HFF-Myc (cell line): Measurements from ENCODE around the gene RPL3.
A peak's percentile ranks its signal among the peaks of the same experiment; 100 is the strongest.

Experiments used
- DNase-seq: peaks from one replicate; pipeline ENCODE4 v3.0.0-alpha.2; 2011; ENCODE audit warnings: low read depth; ENCODE audit errors: extremely low read depth
- H3K4me3 ChIP-seq: replicated peaks from 2 replicates; pipeline ENCODE4 v1.5.1; 2011; ENCODE audit warnings: low read depth, mild to moderate bottlenecking, control low read depth, low read length
- CTCF ChIP-seq: IDR thresholded peaks from 2 replicates; pipeline ENCODE4 v1.5.1; 2012; ENCODE audit warnings: mild to moderate bottlenecking, low read depth, low read length, control low read depth; ENCODE audit errors: missing control alignments

RPL3 gene

GRCh38 chr22:39316440-39317083, 2.9 kb downstream of the RPL3 start:
- H3K4me3 ChIP-seq, result peak overlapping the region; percentile 98
- peak; percentile 81 for TF ChIP-seq CTCF
- DNase-seq, result no peak

- TF ChIP-seq CTCF, result no peak
- H3K4me3 ChIP-seq, result peak overlapping the region; percentile 98
These were observed 4.0 kb downstream of the RPL3 start for GRCh38 chr22:39315389-39315788.

DNA sequence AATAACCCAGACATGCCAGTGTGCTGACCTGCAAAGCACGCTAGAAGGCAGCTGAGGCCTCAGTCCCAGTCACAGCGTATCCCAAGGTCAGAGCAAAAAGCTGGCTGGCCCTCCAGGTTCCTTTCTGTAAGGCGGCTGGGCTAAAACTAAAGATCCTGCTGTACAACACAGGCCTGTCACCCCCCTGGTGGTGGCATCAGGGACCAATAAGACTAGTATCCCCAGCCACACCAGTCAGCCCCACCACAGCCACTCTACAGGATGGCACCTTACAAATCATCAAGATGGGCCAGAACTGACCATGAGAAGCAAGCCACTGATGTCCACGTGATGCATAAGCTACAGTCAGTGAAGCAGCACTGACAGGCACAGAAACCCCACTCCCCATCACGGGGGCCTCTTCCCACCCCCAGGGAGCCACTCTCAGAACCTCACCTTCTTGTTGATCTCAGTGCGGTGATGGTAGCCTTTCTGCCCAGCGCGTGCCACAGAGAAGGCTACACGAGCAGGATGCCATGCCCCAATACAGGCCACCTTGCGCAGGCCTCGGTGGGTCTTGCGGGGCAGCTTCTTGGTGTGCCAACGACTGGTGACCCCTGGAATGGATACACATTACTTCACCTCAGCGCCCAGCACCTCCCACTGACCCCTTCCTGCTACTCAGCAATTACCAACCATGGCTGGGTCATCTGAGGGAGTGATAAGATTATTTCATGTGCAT, 5.0 kb downstream of the RPL3 start:
- H3K4me3 ChIP-seq, result peak overlapping the region; percentile 98
- TF ChIP-seq CTCF, result no peak
- no peak for DNase-seq

More at GRCh38 chr22:39315389-39315788, 4.0 kb downstream of the RPL3 start:
- DNase-seq, result no peak

- no peak for TF ChIP-seq CTCF
- peak overlapping the region; percentile 98 for H3K4me3 ChIP-seq
- no peak for DNase-seq
These were observed 6.0 kb downstream of the RPL3 start for GRCh38 chr22:39313258-39314001.

DNA sequence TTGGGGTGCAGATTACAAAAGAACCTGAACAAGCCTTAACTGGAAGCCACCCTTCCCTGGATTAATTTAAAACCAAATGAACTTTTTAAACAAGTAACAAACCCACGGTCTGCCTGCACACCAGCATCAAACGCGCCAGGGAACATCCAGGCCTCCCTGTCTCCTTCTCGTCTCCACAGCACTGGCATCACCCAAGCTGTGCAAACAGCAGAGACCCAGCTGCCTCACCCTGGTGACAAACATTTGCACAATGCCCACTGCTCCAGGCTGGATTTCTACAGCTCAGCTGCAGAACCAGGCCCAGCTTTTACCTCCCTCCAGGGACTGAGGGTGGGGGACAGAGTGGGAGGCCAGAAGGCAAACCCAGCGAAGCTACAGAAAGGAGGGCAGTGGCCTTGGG, 7.0 kb downstream of the RPL3 start:
- H3K4me3 ChIP-seq, result no peak overlapping the region
- DNase-seq, result no peak
- TF ChIP-seq CTCF, result no peak

DNA sequence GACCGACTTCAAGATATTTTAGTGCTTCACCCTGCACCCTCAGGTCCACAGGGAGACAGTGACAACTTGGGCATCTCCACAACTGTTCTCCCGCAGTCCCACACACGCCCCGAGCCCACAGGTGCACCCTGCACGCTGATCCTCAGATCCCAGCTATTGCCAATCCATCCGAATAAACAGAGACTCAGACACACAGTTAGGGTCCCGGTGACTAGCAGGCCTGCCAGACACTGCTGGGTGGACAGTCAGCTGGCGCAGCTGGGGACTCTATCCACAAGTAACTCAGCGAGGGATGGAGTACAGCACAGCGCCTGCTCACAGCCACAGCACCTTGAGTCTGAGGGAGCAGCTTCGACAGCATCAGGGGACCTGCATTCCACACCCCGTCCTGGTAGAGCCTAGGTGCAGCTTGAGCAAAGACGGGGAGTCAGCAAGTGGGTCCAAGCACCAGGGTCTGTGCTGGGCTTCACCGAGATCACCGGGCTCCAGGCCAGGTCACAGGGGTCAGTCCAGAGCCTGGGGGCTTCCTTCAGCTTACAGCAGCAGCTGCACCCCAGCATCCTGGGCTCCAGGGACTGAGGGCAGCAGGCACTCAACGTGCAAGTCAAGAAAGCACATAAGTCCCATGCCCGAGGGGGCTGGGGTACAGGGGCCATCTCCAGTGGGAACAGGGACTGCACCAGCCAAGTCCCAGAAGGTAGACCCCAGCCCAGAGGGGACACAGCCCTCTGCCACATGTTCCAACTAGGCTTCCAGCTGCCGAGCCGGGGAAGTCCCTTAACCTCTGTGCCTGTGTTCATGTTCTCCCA, 7.6 kb downstream of the RPL3 start:
- no peak for TF ChIP-seq CTCF
- DNase-seq, result no peak
- H3K4me3 ChIP-seq, result no peak overlapping the region
